Endothelial cell of umbilical vein (primary cell): ENCODE data around the gene PRPF18.

Experiments used
- CTCF ChIP-seq, 2 donors: IDR thresholded peaks; 1 replicate in 1 of 2; 2 replicates in 1 of 2; pipeline ENCODE4 v1.5.1; 2011; ENCODE audit warnings: low read length in 2 of 2, mild to moderate bottlenecking in 2 of 2, moderate library complexity in 2 of 2, control low read depth in 1 of 2, inconsistent platforms in 1 of 2, low read depth in 1 of 2; ENCODE audit not compliant: insufficient read depth in 1 of 2; ENCODE audit errors: extremely low read depth in 1 of 2
- EZH2 ChIP-seq: IDR thresholded peaks from 2 replicates; pipeline ENCODE4 v1.6.1; 2012; ENCODE audit warnings: borderline replicate concordance, low read depth, mild to moderate bottlenecking, moderate library complexity, low read length, inconsistent platforms; ENCODE audit not compliant: severe bottlenecking
- FOS ChIP-seq: IDR thresholded peaks from 2 replicates; pipeline ENCODE4 v1.6.1; 2011; ENCODE audit warnings: mild to moderate bottlenecking, low read length, moderate library complexity, borderline replicate concordance; ENCODE audit not compliant: insufficient read depth

GRCh38 chr10:13614530-13615332 lies 28.0 kb downstream of the PRPF18 start:
- TF ChIP-seq CTCF (IDR thresholded peaks at IDR 0.05; ENCODE audit: extremely low read depth in 1 of 2, insufficient read depth in 1 of 2, low read depth in 1 of 2, low read length in 2 of 2): no peak
- no peak for TF ChIP-seq EZH2
- TF ChIP-seq FOS: no peak
